ENCODE data around the gene MGRN1.

The MGRN1 gene

DNA sequence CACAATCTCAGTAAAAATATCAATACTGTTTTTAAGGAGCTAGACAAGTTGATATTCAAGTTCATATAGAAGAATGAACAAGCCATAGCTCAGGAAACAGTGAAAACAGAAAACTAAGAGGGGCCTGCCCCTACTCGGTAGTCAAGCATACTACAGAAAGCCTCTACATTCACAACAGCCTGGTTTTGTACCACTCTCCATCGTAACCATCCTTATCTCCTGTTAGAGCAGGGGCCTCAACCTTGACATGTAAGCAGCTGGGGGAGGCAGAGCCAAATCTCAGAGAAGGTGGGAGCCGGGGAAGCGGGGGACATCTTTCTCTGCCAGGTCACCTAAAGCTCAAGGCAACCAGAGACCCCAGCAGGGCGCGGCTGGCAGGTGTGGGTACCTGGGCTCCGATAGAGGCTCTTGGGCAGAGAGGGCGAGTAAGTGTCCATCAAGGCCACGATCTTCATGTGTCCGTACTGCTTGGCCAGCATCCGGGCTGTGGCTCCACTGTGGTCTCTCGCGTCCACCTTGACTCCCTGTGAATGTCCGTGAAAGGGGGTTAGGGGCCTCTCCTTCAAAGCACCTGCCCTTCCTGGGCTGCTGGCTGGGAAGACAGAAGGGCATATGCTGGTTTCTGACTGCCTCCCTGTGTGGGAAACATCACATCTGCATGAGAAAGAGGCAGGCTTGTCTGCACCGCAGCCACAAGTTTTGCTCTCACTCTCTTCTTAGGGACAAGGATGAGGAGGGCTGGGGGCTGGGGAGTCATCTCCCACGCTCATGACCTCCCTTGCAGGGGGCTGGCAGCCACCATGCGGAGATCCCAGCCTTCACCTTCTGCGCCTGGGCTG is 89.3 kb downstream of the MGRN1 start:
- H3K36me3 ChIP-seq (ENCODE audit: control insufficient read depth in 2 of 2, insufficient read depth in 1 of 2, low read length in 2 of 2): peaks cover 18 to 51% of the 10 kb centered on the region in 2 experiments; a peak in 2 of 3 replicates
- ChIA-PET POLR2A (no interaction called here), CTCF (interaction anchor here (0.6 to 2.2 kb wide), 4 partner anchors 12 to 242 kb away, joined by 3 to 8 read pairs (median 4); partner anchors contain the start of gene MGRN1)

DNA sequence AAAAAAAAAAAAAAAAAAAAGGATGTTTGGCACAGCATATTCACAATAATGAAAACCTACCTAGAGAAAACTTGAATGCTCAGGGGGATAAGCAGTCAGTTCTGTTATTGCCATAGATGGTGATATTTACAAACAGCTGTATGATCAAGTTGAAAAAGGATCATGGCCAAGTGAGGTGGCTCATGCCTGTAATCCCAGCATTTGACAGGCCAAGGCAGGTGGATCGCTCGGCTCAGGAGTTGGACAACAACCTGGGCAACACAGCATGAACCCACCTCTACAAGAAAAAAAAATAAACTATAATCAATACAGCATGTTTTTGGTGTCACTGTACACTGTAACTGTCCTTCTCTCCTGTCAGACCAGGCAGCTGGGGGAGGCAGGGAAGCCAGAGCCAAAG is 90.4 kb downstream of the MGRN1 start:
- ChIA-PET POLR2A (no interaction called here), CTCF (interaction anchor here (0.6 to 2.2 kb wide), 3 partner anchors 65 to 775 kb away, joined by 5 to 8 read pairs (median 6); no protein-coding TSS in a partner anchor)
- no peaks in the 10 kb centered on the region for H3K9me3 ChIP-seq (ENCODE audit: control insufficient read depth, insufficient read depth, low read depth, low read length)
- H3K4me1 ChIP-seq (ENCODE audit: control insufficient read depth, insufficient read depth, low read length): no peaks in the 10 kb centered on the region
- no peak for TF ChIP-seq ZNF548 (tag by site-specific recombination; IDR thresholded peaks at IDR 0.05)
- no peak for TF ChIP-seq ZNF24 (tag by site-specific recombination; IDR thresholded peaks at IDR 0.05)
- TF ChIP-seq SP7 (tag by site-specific recombination; IDR thresholded peaks at IDR 0.05): no peak
- TF ChIP-seq, protein P1, sequence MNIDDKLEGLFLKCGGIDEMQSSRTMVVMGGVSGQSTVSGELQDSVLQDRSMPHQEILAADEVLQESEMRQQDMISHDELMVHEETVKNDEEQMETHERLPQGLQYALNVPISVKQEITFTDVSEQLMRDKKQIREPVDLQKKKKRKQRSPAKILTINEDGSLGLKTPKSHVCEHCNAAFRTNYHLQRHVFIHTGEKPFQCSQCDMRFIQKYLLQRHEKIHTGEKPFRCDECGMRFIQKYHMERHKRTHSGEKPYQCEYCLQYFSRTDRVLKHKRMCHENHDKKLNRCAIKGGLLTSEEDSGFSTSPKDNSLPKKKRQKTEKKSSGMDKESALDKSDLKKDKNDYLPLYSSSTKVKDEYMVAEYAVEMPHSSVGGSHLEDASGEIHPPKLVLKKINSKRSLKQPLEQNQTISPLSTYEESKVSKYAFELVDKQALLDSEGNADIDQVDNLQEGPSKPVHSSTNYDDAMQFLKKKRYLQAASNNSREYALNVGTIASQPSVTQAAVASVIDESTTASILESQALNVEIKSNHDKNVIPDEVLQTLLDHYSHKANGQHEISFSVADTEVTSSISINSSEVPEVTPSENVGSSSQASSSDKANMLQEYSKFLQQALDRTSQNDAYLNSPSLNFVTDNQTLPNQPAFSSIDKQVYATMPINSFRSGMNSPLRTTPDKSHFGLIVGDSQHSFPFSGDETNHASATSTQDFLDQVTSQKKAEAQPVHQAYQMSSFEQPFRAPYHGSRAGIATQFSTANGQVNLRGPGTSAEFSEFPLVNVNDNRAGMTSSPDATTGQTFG (tag by site-specific recombination; IDR thresholded peaks at IDR 0.05; ENCODE audit: borderline replicate concordance): no peak
- TF ChIP-seq ZNF426 (tag by site-specific recombination; IDR thresholded peaks at IDR 0.05): no peak
- no peak overlapping the region for H3K4me3 ChIP-seq (ENCODE audit: low read depth, low read length)
- H3K27ac ChIP-seq (ENCODE audit: extremely low read depth, low read depth, low read length): no peak overlapping the region
- H3K36me3 ChIP-seq (ENCODE audit: control insufficient read depth in 2 of 2, insufficient read depth in 1 of 2, low read length in 2 of 2): peaks cover 10 to 47% of the 10 kb centered on the region in 2 experiments; a peak in 2 of 3 replicates

More for the DNA sequence above, 89.3 kb downstream of the MGRN1 start:
- Histone ChIP-seq H3K27ac (ENCODE audit: extremely low read depth, low read depth, low read length) (no peak overlapping the region), H3K4me1 (ENCODE audit: control insufficient read depth, insufficient read depth, low read length) (no peaks in the 10 kb centered on the region), H3K4me3 (ENCODE audit: low read depth, low read length) (no peak overlapping the region), H3K9me3 (ENCODE audit: control insufficient read depth, insufficient read depth, low read depth, low read length) (no peaks in the 10 kb centered on the region)
- TF ChIP-seq, protein P2, sequence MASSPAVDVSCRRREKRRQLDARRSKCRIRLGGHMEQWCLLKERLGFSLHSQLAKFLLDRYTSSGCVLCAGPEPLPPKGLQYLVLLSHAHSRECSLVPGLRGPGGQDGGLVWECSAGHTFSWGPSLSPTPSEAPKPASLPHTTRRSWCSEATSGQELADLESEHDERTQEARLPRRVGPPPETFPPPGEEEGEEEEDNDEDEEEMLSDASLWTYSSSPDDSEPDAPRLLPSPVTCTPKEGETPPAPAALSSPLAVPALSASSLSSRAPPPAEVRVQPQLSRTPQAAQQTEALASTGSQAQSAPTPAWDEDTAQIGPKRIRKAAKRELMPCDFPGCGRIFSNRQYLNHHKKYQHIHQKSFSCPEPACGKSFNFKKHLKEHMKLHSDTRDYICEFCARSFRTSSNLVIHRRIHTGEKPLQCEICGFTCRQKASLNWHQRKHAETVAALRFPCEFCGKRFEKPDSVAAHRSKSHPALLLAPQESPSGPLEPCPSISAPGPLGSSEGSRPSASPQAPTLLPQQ (tag by site-specific recombination; IDR thresholded peaks at IDR 0.05): no peak

DNA sequence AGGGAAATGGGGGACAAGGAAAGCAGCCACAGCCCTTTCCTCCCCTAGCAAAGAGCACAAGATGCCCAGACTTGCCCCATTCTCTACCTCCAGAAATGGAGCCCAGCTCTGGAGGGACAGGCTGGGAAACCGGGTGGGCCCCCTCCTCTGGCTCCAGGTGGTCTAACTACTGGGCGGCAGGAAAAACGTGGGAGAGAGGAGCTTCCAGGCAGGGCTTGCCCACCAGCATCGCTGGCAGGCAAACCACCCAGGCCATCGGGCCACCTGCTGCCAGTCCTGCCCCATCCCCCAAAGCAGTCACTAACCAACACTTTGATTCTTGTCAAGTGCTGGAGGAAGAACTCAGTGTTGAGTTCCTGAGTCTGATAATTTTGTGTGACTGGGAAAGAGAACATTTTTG is 93.8 kb downstream of the MGRN1 start:
- Histone ChIP-seq H3K4me1 (ENCODE audit: control insufficient read depth, insufficient read depth, low read length) (no peaks in the 10 kb centered on the region), H3K9me3 (ENCODE audit: control insufficient read depth, insufficient read depth, low read depth, low read length) (no peaks in the 10 kb centered on the region), H3K27ac (ENCODE audit: extremely low read depth, low read depth, low read length) (no peak overlapping the region), H3K4me3 (ENCODE audit: low read depth, low read length) (no peak overlapping the region), H3K36me3 (ENCODE audit: control insufficient read depth in 2 of 2, insufficient read depth in 1 of 2, low read length in 2 of 2) (peaks cover 9 to 35% of the 10 kb centered on the region in 2 experiments; a peak in 2 of 3 replicates)
- POLR2A ChIA-PET: no interaction called here
- CTCF ChIA-PET: no interaction called here
- no peak for TF ChIP-seq SALL2 (tag by site-specific recombination; IDR thresholded peaks at IDR 0.05; ENCODE audit: borderline replicate concordance)
- TF ChIP-seq, protein P3, sequence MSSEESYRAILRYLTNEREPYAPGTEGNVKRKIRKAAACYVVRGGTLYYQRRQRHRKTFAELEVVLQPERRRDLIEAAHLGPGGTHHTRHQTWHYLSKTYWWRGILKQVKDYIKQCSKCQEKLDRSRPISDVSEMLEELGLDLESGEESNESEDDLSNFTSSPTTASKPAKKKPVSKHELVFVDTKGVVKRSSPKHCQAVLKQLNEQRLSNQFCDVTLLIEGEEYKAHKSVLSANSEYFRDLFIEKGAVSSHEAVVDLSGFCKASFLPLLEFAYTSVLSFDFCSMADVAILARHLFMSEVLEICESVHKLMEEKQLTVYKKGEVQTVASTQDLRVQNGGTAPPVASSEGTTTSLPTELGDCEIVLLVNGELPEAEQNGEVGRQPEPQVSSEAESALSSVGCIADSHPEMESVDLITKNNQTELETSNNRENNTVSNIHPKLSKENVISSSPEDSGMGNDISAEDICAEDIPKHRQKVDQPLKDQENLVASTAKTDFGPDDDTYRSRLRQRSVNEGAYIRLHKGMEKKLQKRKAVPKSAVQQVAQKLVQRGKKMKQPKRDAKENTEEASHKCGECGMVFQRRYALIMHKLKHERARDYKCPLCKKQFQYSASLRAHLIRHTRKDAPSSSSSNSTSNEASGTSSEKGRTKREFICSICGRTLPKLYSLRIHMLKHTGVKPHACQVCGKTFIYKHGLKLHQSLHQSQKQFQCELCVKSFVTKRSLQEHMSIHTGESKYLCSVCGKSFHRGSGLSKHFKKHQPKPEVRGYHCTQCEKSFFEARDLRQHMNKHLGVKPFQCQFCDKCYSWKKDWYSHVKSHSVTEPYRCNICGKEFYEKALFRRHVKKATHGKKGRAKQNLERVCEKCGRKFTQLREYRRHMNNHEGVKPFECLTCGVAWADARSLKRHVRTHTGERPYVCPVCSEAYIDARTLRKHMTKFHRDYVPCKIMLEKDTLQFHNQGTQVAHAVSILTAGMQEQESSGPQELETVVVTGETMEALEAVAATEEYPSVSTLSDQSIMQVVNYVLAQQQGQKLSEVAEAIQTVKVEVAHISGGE (tag by site-specific recombination; conservative IDR thresholded peaks at IDR 0.05; ENCODE audit: low read depth): no peak
- no peak for TF ChIP-seq ZNF558 (tag by site-specific recombination; IDR thresholded peaks at IDR 0.05)
- no peak for TF ChIP-seq ZNF670 (tag by site-specific recombination; IDR thresholded peaks at IDR 0.05; ENCODE audit: low read depth)
- no peak for TF ChIP-seq ZBTB17 (tag by site-specific recombination; IDR thresholded peaks at IDR 0.05)
- TF ChIP-seq ZNF621 (tag by site-specific recombination; IDR thresholded peaks at IDR 0.05): no peak
- no peak for TF ChIP-seq ZNF311 (tag by site-specific recombination; IDR thresholded peaks at IDR 0.05; ENCODE audit: borderline replicate concordance)
- no peak for TF ChIP-seq ZNF341 (tag by site-specific recombination; IDR thresholded peaks at IDR 0.05; ENCODE audit: low read depth)
